T-helper 2 cell (primary cell): Measurements from ENCODE around the gene TXNRD1.
A peak's percentile ranks its signal among the peaks of the same experiment; 100 is the strongest.
"Not testable (repeated sequence)": the region's sequence is repeated elsewhere in the genome, so short reads cannot be mapped to it uniquely, and the experiment has no call there.

Source experiments
- DNase-seq, 5 experiments: peaks; one replicate each; pipeline versions ENCODE4 v3.0.0 to v3.0.0-alpha.2; 2012 to 2022

TXNRD1 gene

GRCh38 chr12:104281636-104282035 is 66.1 kb downstream of the TXNRD1 start:
- DNase-seq = no peak

GRCh38 chr12:104282109-104282508 is 66.5 kb downstream of the TXNRD1 start:
- DNase-seq = no peak

- DNase-seq = peak in 1 of 5 experiments; percentile 35
Measured at GRCh38 chr12:104285740-104286515, 70.3 kb downstream of the TXNRD1 start.

GRCh38 chr12:104286516-104287482 is 71.2 kb downstream of the TXNRD1 start:
- DNase-seq = peak; percentile 63 to 98 (median 85)

GRCh38 chr12:104288635-104289274 is 73.2 kb downstream of the TXNRD1 start:
- DNase-seq = peak; percentile 74 to 95 (median 78)

GRCh38 chr12:104290320-104290719 is 74.7 kb downstream of the TXNRD1 start:
- no peak for DNase-seq

- no peak for DNase-seq
Measured at GRCh38 chr12:104290855-104291254, 75.3 kb downstream of the TXNRD1 start.

- no peak for DNase-seq
Measured at GRCh38 chr12:104291867-104292524, 76.4 kb downstream of the TXNRD1 start.

GRCh38 chr12:104292872-104293794 is 77.6 kb downstream of the TXNRD1 start:
- DNase-seq = no peak

- not testable (repeated sequence) for DNase-seq
Measured at GRCh38 chr12:104294158-104294859, 78.7 kb downstream of the TXNRD1 start.

GRCh38 chr12:104294927-104295668 is 79.5 kb downstream of the TXNRD1 start:
- DNase-seq = no peak

GRCh38 chr12:104295954-104296353 is 80.4 kb downstream of the TXNRD1 start:
- DNase-seq = no peak

GRCh38 chr12:104296718-104297117 is 81.1 kb downstream of the TXNRD1 start:
- DNase-seq = no peak

- DNase-seq = peak in 1 of 5 experiments; percentile 60
Measured at GRCh38 chr12:104297477-104298113, 82.0 kb downstream of the TXNRD1 start.

- no peak for DNase-seq
Measured at GRCh38 chr12:104299842-104300481, 84.4 kb downstream of the TXNRD1 start.

GRCh38 chr12:104303538-104304151 is 88.1 kb downstream of the TXNRD1 start, which contains the start of gene EID3:
Gene EID3 (plus strand): TSS chr12:104303739. CDS start chr12:104303935, 196 bp downstream.
- DNase-seq = peak; percentile 83 to 92 (median 87)

- DNase-seq = no peak
Measured at GRCh38 chr12:104304261-104305009, 88.9 kb downstream of the TXNRD1 start.
